GM23338 (cell line): Measurements from ENCODE around the gene KMT2C. TPM values are rescaled to one million over a fixed set of nuclear protein-coding genes. Genes with fewer than 3 reads are reported as not detected.

ENCODE experiments used
- ATAC-seq: fragments of 200-7000 bp; cut with Tn5 transposase; 3 replicates; pipeline ENCODE4 v1.9.1; 2020
- DNase-seq: peaks from one replicate; pipeline ENCODE4 v3.0.0-alpha.2; 2015; ENCODE audit warnings: low spot score
- H2AFZ ChIP-seq: fragments of 200-600 bp; sonication (generic); 2 replicates; pipeline ENCODE4 v1.8.0; 2016; ENCODE audit warnings: antibody characterized with exemption, mild to moderate bottlenecking, moderate library complexity
- H3F3A ChIP-seq: fragments of 200-600 bp; sonication (generic); replicated peaks from 2 replicates; pipeline ENCODE4 v1.8.0; 2017; ENCODE audit warnings: antibody characterized with exemption, mixed run types, low read depth
- H3K27ac ChIP-seq: fragments of 200-600 bp; sonication (generic); 2 replicates; pipeline ENCODE4 v1.6.1; 2016; ENCODE audit warnings: low read depth
- H3K27me3 ChIP-seq: fragments of 200-600 bp; sonication (generic); 2 replicates; pipeline ENCODE4 v1.8.0; 2016; ENCODE audit warnings: mild to moderate bottlenecking, mixed run types, moderate library complexity; ENCODE audit not compliant: insufficient read depth
- H3K36me3 ChIP-seq: fragments of 200-600 bp; sonication (generic); 2 replicates; pipeline ENCODE4 v1.8.0; 2016; ENCODE audit warnings: mild to moderate bottlenecking; ENCODE audit not compliant: insufficient read depth
- H3K4me1 ChIP-seq: fragments of 200-600 bp; sonication (generic); 2 replicates; pipeline ENCODE4 v1.8.0; 2016; ENCODE audit warnings: mild to moderate bottlenecking, moderate library complexity; ENCODE audit not compliant: insufficient read depth
- H3K4me2 ChIP-seq: fragments of 200-600 bp; sonication (generic); 2 replicates; pipeline ENCODE4 v1.7.1; 2017; ENCODE audit warnings: mixed run types
- H3K4me3 ChIP-seq: fragments of 200-600 bp; sonication (generic); 2 replicates; pipeline ENCODE4 v1.6.1; 2016; ENCODE audit warnings: mixed run types
- H3K79me2 ChIP-seq: fragments of 200-600 bp; sonication (generic); replicated peaks from 2 replicates; pipeline ENCODE4 v1.8.0; 2017; ENCODE audit warnings: mild to moderate bottlenecking; ENCODE audit not compliant: insufficient read depth
- H3K9me2 ChIP-seq: fragments of 200-600 bp; sonication (generic); 2 replicates; pipeline ENCODE4 v1.8.0; 2017; ENCODE audit not compliant: insufficient read depth
- H4K20me1 ChIP-seq: fragments of 200-600 bp; sonication (generic); replicated peaks from 2 replicates; pipeline ENCODE4 v1.8.0; 2017; ENCODE audit warnings: mild to moderate bottlenecking; ENCODE audit not compliant: insufficient read depth
- H3K27ac Mint-ChIP-seq: 2 replicates; pipeline ENCODE4 v1.8.0; 2020; ENCODE audit warnings: inconsistent platforms, mild to moderate bottlenecking, moderate library complexity, mixed read lengths
- H3K27me3 Mint-ChIP-seq: 3 replicates; pipeline ENCODE4 v1.8.0; 2022; ENCODE audit warnings: low read depth, mild to moderate bottlenecking, moderate library complexity, mixed read lengths, inconsistent platforms; ENCODE audit not compliant: insufficient read depth, poor library complexity
- H3K36me3 Mint-ChIP-seq: 3 replicates; pipeline ENCODE4 v1.8.0; 2021; ENCODE audit warnings: low read depth, mild to moderate bottlenecking, inconsistent platforms, moderate library complexity, mixed read lengths
- H3K4me1 Mint-ChIP-seq: 3 replicates; pipeline ENCODE4 v1.8.0; 2020; ENCODE audit warnings: mild to moderate bottlenecking, inconsistent platforms, mixed read lengths
- H3K4me3 Mint-ChIP-seq: 3 replicates; pipeline ENCODE4 v1.8.0; 2021; ENCODE audit warnings: moderate library complexity, mild to moderate bottlenecking, inconsistent platforms, mixed read lengths
- H3K9me3 Mint-ChIP-seq: 3 replicates; pipeline ENCODE4 v1.8.0; 2020; ENCODE audit warnings: moderate library complexity, mild to moderate bottlenecking, inconsistent platforms, mixed read lengths
- CREB1 ChIP-seq: fragments of 250-450 bp; sonication (Bioruptor Pico); IDR thresholded peaks from 2 replicates; pipeline ENCODE4 v1.5.0; 2020; ENCODE audit warnings: low read depth, mild to moderate bottlenecking, moderate library complexity
- CTCF ChIP-seq, 2 experiments: fragments of 200-600 bp in 1 of 2; sonication (generic) in 1 of 2; conservative IDR thresholded peaks; 2 replicates each; pipeline versions ENCODE4 v1.5.1 to v1.6.1; 2016 to 2017; ENCODE audit warnings: antibody characterized with exemption in 2 of 2, low read depth in 2 of 2, mild to moderate bottlenecking in 2 of 2, moderate library complexity in 1 of 2
- ETS1 ChIP-seq: IDR thresholded peaks from 2 replicates; pipeline ENCODE4 v1.6.1; 2016; ENCODE audit warnings: antibody characterized with exemption
- EZH2 ChIP-seq: fragments of 200-600 bp; sonication (generic); IDR thresholded peaks from one replicate; pipeline ENCODE4 v1.8.0; 2017; ENCODE audit warnings: antibody characterized with exemption, mild to moderate bottlenecking, low read depth; ENCODE audit not compliant: unreplicated experiment
- EZH2phosphoT487 ChIP-seq: fragments of 200-600 bp; sonication (generic); IDR thresholded peaks from one replicate; pipeline ENCODE4 v1.8.1; 2018; ENCODE audit warnings: antibody characterized with exemption; ENCODE audit not compliant: unreplicated experiment
- JUNB ChIP-seq: IDR thresholded peaks from one replicate; pipeline ENCODE4 v1.6.1; 2016; ENCODE audit warnings: antibody characterized with exemption; ENCODE audit not compliant: unreplicated experiment
- NANOG ChIP-seq: IDR thresholded peaks from 2 replicates; pipeline ENCODE4 v1.6.1; 2016; ENCODE audit warnings: antibody characterized with exemption, borderline replicate concordance
- POLR2AphosphoS5 ChIP-seq: IDR thresholded peaks from 2 replicates; pipeline ENCODE4 v1.6.1; 2016; ENCODE audit warnings: antibody characterized with exemption, low read depth
- REST ChIP-seq: IDR thresholded peaks from one replicate; pipeline ENCODE4 v1.6.1; 2018; ENCODE audit warnings: antibody characterized with exemption; ENCODE audit not compliant: unreplicated experiment
- STAT1 ChIP-seq: IDR thresholded peaks from one replicate; pipeline ENCODE4 v1.6.1; 2016; ENCODE audit warnings: antibody characterized with exemption; ENCODE audit not compliant: unreplicated experiment
- ZNF114 ChIP-seq: fragments of 250-450 bp; sonication (Bioruptor Pico); IDR thresholded peaks from 2 replicates; pipeline ENCODE4 v1.5.0; 2020; ENCODE audit warnings: mild to moderate bottlenecking, moderate library complexity
- ZNF331 ChIP-seq: fragments of 250-450 bp; sonication (Bioruptor Pico); IDR thresholded peaks from 2 replicates; pipeline ENCODE4 v1.5.0; 2020; ENCODE audit warnings: low read depth, mild to moderate bottlenecking, moderate library complexity
- ZNF462 ChIP-seq: fragments of 250-450 bp; sonication (Bioruptor Pico); IDR thresholded peaks from 2 replicates; pipeline ENCODE4 v1.5.0; 2020; ENCODE audit warnings: mild to moderate bottlenecking, moderate library complexity
- polyA plus RNA-seq: library from polyadenylated mRNA; unstranded; fragments of >200 nt; fragmentation: Nextera tagmentation; extraction: Ambion mirVana; gene quantifications from 2 replicates; pipeline ENCODE4 v1.2.1, GENCODE V29; 2016
- total RNA-seq: library from RNA; depleted of rRNA; stranded (reverse); fragments of >200 nt; shearing (Covaris generic); gene quantifications from 2 replicates; pipeline ENCODE4 v1.2.3, GENCODE V29; 2014

The KMT2C gene
- total and polyA plus RNA-seq, 2 experiments from 2014 or later, result 11.4 to 39.0 TPM

- no peaks in the 10 kb centered on the region for H3K9me2 ChIP-seq
- no peak for TF ChIP-seq REST
- TF ChIP-seq EZH2, result no peak
- TF ChIP-seq POLR2AphosphoS5, result no peak
- no peak for TF ChIP-seq JUNB
- TF ChIP-seq ZNF462 (CRISPR knock-in tag), result no peak
- TF ChIP-seq EZH2phosphoT487, result no peak
- no peak for TF ChIP-seq ETS1
- no peak for TF ChIP-seq CREB1 (CRISPR knock-in tag)
- TF ChIP-seq STAT1, result no peak
- no peak for TF ChIP-seq NANOG
- TF ChIP-seq ZNF331 (CRISPR knock-in tag), result no peak
- no peak for TF ChIP-seq CTCF (conservative IDR thresholded peaks at IDR 0.05; ENCODE audit: low read depth in 2 of 2)
- no peak for TF ChIP-seq ZNF114 (CRISPR knock-in tag)
- H3K27me3 Mint-ChIP-seq, result peaks cover 7% of the 10 kb centered on the region
Observed at GRCh38 chr7:152086513-152086912, 349.3 kb downstream of the KMT2C start.

More at GRCh38 chr7:152086513-152086912, 349.3 kb downstream of the KMT2C start:
- no peak overlapping the region for H3K4me3 ChIP-seq
- Mint-ChIP-seq H3K4me1 (peaks cover 20% of the 10 kb centered on the region), H3K4me3 (no peak overlapping the region), H3K9me3 (peaks cover 25% of the 10 kb centered on the region), H3K36me3 (peaks cover 30% of the 10 kb centered on the region), H3K27ac (no peak overlapping the region)
- no peak overlapping the region for H2AFZ ChIP-seq
- H3K27ac ChIP-seq, result no peak overlapping the region
- H3K79me2 ChIP-seq, result 0 out of 2 replicates have a peak, but pooled peaks cover 6% of the 10 kb centered on the region
- H3F3A ChIP-seq, result no peaks in the 10 kb centered on the region
- H3K36me3 ChIP-seq, result peaks cover 8% of the 10 kb centered on the region
- no peaks in the 10 kb centered on the region for H4K20me1 ChIP-seq
- H3K4me2 ChIP-seq, result no peak overlapping the region
- H3K4me1 ChIP-seq, result no peaks in the 10 kb centered on the region
- DNase-seq (no peak), ATAC-seq (no peak)
- no peaks in the 10 kb centered on the region for H3K27me3 ChIP-seq
